Measurements from ENCODE around the gene FGF10.

DNA sequence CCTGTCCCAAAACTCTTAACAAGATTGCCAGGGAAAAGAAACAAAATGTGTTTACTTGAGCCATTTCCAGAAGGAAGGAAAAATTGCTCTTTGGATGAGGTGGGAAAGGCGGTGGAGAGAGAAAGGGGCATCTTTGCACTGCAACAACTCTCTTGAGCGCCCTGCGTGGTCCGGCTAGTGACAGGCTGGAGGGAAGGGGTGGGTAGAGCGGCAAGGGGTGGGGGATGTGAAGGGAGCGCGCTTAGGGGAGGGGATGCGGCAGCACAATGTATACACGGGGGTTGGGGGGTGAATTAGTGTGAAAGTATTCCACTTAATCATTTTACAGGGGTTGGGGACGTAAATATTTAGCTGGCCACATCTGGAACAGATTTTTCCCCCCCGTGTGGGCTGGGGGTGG, 1.3 kb downstream of the FGF10 start:
- TF ChIP-seq, protein P1, sequence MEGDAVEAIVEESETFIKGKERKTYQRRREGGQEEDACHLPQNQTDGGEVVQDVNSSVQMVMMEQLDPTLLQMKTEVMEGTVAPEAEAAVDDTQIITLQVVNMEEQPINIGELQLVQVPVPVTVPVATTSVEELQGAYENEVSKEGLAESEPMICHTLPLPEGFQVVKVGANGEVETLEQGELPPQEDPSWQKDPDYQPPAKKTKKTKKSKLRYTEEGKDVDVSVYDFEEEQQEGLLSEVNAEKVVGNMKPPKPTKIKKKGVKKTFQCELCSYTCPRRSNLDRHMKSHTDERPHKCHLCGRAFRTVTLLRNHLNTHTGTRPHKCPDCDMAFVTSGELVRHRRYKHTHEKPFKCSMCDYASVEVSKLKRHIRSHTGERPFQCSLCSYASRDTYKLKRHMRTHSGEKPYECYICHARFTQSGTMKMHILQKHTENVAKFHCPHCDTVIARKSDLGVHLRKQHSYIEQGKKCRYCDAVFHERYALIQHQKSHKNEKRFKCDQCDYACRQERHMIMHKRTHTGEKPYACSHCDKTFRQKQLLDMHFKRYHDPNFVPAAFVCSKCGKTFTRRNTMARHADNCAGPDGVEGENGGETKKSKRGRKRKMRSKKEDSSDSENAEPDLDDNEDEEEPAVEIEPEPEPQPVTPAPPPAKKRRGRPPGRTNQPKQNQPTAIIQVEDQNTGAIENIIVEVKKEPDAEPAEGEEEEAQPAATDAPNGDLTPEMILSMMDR (IDR thresholded peaks at IDR 0.05) = no peak
- TF ChIP-seq POLR2A (IDR thresholded peaks at IDR 0.05) = no peak
